Stomach smooth muscle (tissue), 2 donors: ENCODE measurements around the gene SSR2.

Source experiments
- H3K27ac ChIP-seq: one replicate; pipeline ENCODE4 v1.7.0; 2013; ENCODE audit warnings: mild to moderate bottlenecking, low read length, inconsistent platforms
- H3K27me3 ChIP-seq, 2 donors: one replicate each; pipeline ENCODE4 v1.7.0; 2013; ENCODE audit warnings: low read length in 2 of 2; ENCODE audit not compliant: insufficient read depth in 2 of 2, control insufficient read depth in 1 of 2
- H3K36me3 ChIP-seq, 2 donors: one replicate each; pipeline ENCODE4 v1.7.0; 2013; ENCODE audit warnings: low read length in 2 of 2; ENCODE audit not compliant: control insufficient read depth in 2 of 2, insufficient read depth in 2 of 2
- H3K4me1 ChIP-seq: one replicate; pipeline ENCODE4 v1.7.0; 2013; ENCODE audit warnings: low read length; ENCODE audit not compliant: control insufficient read depth, insufficient read depth
- H3K4me3 ChIP-seq, 2 donors: one replicate each; pipeline ENCODE4 v1.7.0; 2013; ENCODE audit warnings: low read length in 2 of 2
- H3K9ac ChIP-seq, 2 donors: one replicate each; pipeline ENCODE4 v1.7.0; 2013; ENCODE audit warnings: low read length in 2 of 2, mild to moderate bottlenecking in 1 of 2
- H3K9me3 ChIP-seq, 2 donors: one replicate each; pipeline ENCODE4 v1.7.0; 2013; ENCODE audit warnings: low read length in 2 of 2; ENCODE audit not compliant: control insufficient read depth in 2 of 2
- donor health status: healthy.
- donor health status: Pancreatic carcinoma.

SSR2 gene

GRCh38 chr1:155960081-155960745 lies 60.5 kb downstream of the SSR2 start:
- H3K9ac ChIP-seq = peak overlapping the region in 1 of 2 donors; percentile 29
- peaks cover 32% of the 10 kb centered on the region for H3K4me1 ChIP-seq
- no peaks in the 10 kb centered on the region for H3K9me3 ChIP-seq
- H3K4me3 ChIP-seq = no peak overlapping the region
- no peaks in the 10 kb centered on the region for H3K27me3 ChIP-seq
- peaks cover 56% of the 10 kb centered on the region in 2 donors for H3K36me3 ChIP-seq
- H3K27ac ChIP-seq = peak overlapping the region; percentile 70
